ENCODE data around the gene IGF2R. TPM values are rescaled to one million over a fixed set of nuclear protein-coding genes. Genes with fewer than 3 reads are reported as not detected.
"Not testable (repeated sequence)": the region's sequence is repeated elsewhere in the genome, so short reads cannot be mapped to it uniquely, and the experiment has no call there.

Gene IGF2R
- total and polyA plus RNA-seq, 2 of the 13 experiments (the other 11 are each of a cell fraction or from before 2014, with no cell fraction given): 38.3 to 70.0 TPM

GRCh38 chr6:160125105-160125504, 156.2 kb downstream of the IGF2R start (continued):
- peak; percentile 63 for TF ChIP-seq CTCF (CRISPR knock-in tag; IDR thresholded peaks at IDR 0.05)
- TF ChIP-seq RARA (CRISPR knock-in tag; IDR thresholded peaks at IDR 0.05): peak; percentile 69
- TF ChIP-seq, protein P1, sequence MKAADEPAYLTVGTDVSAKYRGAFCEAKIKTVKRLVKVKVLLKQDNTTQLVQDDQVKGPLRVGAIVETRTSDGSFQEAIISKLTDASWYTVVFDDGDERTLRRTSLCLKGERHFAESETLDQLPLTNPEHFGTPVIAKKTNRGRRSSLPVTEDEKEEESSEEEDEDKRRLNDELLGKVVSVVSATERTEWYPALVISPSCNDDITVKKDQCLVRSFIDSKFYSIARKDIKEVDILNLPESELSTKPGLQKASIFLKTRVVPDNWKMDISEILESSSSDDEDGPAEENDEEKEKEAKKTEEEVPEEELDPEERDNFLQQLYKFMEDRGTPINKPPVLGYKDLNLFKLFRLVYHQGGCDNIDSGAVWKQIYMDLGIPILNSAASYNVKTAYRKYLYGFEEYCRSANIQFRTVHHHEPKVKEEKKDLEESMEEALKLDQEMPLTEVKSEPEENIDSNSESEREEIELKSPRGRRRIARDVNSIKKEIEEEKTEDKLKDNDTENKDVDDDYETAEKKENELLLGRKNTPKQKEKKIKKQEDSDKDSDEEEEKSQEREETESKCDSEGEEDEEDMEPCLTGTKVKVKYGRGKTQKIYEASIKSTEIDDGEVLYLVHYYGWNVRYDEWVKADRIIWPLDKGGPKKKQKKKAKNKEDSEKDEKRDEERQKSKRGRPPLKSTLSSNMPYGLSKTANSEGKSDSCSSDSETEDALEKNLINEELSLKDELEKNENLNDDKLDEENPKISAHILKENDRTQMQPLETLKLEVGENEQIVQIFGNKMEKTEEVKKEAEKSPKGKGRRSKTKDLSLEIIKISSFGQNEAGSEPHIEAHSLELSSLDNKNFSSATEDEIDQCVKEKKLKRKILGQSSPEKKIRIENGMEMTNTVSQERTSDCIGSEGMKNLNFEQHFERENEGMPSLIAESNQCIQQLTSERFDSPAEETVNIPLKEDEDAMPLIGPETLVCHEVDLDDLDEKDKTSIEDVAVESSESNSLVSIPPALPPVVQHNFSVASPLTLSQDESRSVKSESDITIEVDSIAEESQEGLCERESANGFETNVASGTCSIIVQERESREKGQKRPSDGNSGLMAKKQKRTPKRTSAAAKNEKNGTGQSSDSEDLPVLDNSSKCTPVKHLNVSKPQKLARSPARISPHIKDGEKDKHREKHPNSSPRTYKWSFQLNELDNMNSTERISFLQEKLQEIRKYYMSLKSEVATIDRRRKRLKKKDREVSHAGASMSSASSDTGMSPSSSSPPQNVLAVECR (CRISPR knock-in tag; IDR thresholded peaks at IDR 0.05; ENCODE audit: borderline replicate concordance): peak; percentile 45; the same call in 1 of the 2 replicates
- TF ChIP-seq POGZ (CRISPR knock-in tag; IDR thresholded peaks at IDR 0.05): peak; percentile 86
- TF ChIP-seq, protein P2, sequence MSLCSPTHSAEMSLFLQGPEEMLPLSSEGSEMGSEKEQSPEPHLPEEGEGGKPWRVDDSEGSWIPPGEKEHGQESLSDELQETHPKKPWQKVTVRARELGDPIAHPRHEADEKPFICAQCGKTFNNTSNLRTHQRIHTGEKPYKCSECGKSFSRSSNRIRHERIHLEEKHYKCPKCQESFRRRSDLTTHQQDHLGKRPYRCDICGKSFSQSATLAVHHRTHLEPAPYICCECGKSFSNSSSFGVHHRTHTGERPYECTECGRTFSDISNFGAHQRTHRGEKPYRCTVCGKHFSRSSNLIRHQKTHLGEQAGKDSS (CRISPR knock-in tag; IDR thresholded peaks at IDR 0.05; ENCODE audit: borderline replicate concordance, low read depth): 0 out of 2 replicates have a peak, but pooled peaks have one; percentile 48
- TF ChIP-seq KAT8 (CRISPR knock-in tag; IDR thresholded peaks at IDR 0.05): peak; percentile 65; the same call in 1 of the 2 replicates
- peak; percentile 43; the same call in 1 of the 2 replicates for TF ChIP-seq GATAD1 (CRISPR knock-in tag; IDR thresholded peaks at IDR 0.05)
- peak; percentile 80; the same call in 1 of the 2 replicates for TF ChIP-seq REPIN1 (CRISPR knock-in tag; IDR thresholded peaks at IDR 0.05; ENCODE audit: borderline replicate concordance, low read depth)
- peak; percentile 64; the same call in 1 of the 2 replicates for TF ChIP-seq ONECUT2 (CRISPR knock-in tag; IDR thresholded peaks at IDR 0.05)
- TF ChIP-seq, protein P3, sequence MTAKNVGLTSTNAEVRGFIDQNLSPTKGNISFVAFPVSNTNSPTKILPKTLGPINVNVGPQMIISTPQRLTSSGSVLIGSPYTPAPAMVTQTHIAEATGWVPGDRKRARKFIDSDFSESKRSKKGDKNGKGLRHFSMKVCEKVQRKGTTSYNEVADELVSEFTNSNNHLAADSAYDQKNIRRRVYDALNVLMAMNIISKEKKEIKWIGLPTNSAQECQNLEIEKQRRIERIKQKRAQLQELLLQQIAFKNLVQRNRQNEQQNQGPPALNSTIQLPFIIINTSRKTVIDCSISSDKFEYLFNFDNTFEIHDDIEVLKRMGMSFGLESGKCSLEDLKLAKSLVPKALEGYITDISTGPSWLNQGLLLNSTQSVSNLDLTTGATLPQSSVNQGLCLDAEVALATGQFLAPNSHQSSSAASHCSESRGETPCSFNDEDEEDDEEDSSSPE (CRISPR knock-in tag; IDR thresholded peaks at IDR 0.05): peak; percentile 77
- TF ChIP-seq CREB1 (IDR thresholded peaks at IDR 0.05); TCF12 (IDR thresholded peaks at IDR 0.05); GABPA (IDR thresholded peaks at IDR 0.05; ENCODE audit: low read depth, low read length): not testable (repeated sequence)
- 0 out of 2 replicates have a peak, but pooled peaks have one; percentile 55 for TF ChIP-seq CREB1 (CRISPR knock-in tag; IDR thresholded peaks at IDR 0.05)
- peak; percentile 53; the same call in 1 of the 2 replicates for TF ChIP-seq TCF12 (CRISPR knock-in tag; IDR thresholded peaks at IDR 0.05)
- 0 out of 2 replicates have a peak, but pooled peaks have one; percentile 16 for TF ChIP-seq KMT2B (CRISPR knock-in tag; IDR thresholded peaks at IDR 0.05)
- TF ChIP-seq, protein P4, sequence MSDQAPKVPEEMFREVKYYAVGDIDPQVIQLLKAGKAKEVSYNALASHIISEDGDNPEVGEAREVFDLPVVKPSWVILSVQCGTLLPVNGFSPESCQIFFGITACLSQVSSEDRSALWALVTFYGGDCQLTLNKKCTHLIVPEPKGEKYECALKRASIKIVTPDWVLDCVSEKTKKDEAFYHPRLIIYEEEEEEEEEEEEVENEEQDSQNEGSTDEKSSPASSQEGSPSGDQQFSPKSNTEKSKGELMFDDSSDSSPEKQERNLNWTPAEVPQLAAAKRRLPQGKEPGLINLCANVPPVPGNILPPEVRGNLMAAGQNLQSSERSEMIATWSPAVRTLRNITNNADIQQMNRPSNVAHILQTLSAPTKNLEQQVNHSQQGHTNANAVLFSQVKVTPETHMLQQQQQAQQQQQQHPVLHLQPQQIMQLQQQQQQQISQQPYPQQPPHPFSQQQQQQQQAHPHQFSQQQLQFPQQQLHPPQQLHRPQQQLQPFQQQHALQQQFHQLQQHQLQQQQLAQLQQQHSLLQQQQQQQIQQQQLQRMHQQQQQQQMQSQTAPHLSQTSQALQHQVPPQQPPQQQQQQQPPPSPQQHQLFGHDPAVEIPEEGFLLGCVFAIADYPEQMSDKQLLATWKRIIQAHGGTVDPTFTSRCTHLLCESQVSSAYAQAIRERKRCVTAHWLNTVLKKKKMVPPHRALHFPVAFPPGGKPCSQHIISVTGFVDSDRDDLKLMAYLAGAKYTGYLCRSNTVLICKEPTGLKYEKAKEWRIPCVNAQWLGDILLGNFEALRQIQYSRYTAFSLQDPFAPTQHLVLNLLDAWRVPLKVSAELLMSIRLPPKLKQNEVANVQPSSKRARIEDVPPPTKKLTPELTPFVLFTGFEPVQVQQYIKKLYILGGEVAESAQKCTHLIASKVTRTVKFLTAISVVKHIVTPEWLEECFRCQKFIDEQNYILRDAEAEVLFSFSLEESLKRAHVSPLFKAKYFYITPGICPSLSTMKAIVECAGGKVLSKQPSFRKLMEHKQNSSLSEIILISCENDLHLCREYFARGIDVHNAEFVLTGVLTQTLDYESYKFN (CRISPR knock-in tag; conservative IDR thresholded peaks at IDR 0.05): peak; percentile 98
- peak; percentile 20; the same call in 1 of the 2 replicates for TF ChIP-seq GABPA (CRISPR knock-in tag; IDR thresholded peaks at IDR 0.05; ENCODE audit: low read depth)
- TF ChIP-seq BCL6 (CRISPR knock-in tag; IDR thresholded peaks at IDR 0.05): peak; percentile 72

Data from HepG2 (cell line).